Stimulated activated naive CD4-positive, alpha-beta T cell (primary cell): ENCODE data around the gene RANBP3.
"Not testable (repeated sequence)": the region's sequence is repeated elsewhere in the genome, so short reads cannot be mapped to it uniquely, and the experiment has no call there.

Experiments
- DNase-seq, 6 experiments: peaks; one replicate each; lab custom pipeline; 2025; lab: John Stamatoyannopoulos, UW

RANBP3 gene

GRCh38 chr19:5883157-5883873 is 94.6 kb downstream of the RANBP3 start:
- DNase-seq, result not testable (repeated sequence)

GRCh38 chr19:5882421-5882968 is 95.4 kb downstream of the RANBP3 start:
- no peak for DNase-seq

DNA sequence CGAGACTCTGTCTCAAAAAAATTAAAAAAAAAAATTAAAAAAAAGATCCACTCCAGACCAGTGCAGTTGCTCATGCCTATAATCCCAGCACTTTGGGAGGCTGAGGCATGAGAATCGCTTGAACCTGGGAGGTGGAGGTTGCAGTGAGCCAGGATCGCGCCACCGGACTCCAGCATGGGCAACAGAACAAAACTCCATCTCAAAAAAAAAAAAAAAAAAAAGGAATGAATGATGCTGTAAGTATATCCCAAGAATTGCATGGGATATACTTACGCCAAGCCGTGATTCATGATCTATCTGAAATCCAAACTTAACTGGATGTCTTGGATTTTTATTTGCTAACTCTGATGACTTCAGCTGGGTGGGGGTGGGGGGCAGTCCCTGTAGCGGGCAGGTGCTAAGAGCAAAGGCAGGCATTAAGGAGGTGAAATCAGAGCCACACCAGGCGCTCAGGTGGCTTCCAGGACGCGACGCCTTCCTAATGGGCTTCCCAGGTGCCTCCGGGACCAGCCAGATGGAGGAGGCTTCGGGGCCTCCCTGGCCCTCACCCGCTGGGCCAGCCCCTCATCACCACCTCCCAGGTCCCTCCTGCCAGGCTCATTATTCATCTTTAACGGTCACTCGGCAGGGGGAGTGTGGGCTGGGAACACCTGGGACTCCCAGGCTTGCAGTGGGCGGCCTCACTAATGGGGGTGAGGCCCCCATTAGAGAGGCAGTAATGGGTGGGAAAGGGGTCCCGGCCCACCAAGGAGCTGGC is 96.2 kb downstream of the RANBP3 start:
- DNase-seq, result no peak

DNA sequence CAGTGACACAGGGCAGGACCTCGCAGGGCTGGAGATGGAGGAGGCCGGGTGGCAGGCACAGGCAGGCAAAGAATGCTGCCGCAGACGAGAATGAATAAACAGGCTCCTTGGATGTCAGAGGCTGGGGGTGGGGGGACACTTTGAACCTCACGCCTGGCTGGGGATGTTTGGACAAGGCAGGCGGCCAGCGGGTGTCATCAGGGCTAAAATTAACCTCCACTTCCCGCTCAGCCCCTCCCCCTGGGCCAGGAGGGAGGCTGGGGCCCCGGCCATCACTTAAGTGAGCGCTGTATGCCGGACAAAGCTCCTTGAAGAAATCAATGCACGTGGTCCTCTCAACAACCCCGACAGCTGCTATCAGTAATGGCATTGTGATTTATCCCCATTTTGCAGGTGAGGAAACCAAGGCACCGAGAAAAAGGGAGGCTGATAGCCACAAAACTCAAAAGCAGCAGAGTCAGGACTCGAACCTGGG is 97.3 kb downstream of the RANBP3 start:
- DNase-seq, result no peak

DNA sequence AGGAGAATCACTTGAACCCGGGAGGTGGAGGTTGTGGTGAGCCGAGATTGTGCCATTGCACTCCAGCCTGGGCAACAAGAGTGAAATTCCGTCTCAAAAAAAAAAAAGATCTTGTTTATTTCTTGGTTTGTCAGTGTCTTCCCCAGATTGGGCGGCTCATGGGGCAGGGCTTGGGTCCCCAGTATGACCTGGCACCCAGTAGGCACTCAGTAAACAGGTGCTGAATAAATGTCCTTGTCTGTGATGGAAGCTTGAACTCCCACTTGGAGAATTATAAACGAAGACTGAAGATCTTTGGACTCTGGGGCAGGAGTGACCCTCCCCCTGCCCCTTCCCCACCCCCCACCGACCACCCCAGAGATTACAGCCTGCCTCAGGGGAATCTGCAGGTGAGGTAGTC is 97.7 kb downstream of the RANBP3 start:
- no peak for DNase-seq

DNA sequence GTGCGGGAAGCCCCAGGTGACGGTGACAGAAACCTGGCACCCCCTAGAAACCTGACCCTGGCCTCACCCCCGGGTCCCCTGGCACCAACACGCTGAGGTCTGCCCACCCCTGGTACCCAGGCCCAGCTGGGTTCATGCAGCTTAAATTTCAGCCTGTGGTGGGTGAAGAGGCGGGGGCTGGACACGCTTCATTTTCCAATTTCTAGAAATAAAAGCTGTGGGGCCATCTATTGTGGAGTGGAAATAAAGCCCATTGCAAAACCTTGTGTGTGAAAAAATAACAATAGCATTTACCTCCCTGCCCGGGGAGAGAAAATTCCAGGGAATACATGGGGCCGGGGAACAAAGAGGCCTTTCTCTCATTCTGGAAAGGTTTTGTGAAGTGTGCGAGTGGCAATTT is 100.1 kb downstream of the RANBP3 start:
- DNase-seq, result no peak

DNA sequence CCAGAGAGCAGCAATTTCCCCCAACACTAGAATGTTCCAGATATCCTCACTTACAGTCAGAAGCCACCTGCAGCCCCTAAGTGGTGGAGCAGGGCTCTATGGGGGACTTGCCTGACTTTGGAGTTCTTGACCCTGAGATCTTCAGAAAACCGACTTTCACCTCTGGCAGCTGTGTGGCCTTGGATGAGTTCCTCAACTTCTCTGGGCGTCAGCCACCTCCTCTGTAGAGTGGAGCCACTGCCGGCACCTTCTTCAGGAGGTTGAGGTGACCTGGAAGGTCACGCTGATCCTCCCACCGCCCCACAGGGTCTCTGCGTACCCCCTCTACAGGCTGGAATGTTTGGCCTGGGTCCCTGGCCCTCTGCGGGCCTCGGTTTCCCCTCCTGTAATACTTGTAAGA is 100.5 kb downstream of the RANBP3 start:
- DNase-seq, result no peak

DNA sequence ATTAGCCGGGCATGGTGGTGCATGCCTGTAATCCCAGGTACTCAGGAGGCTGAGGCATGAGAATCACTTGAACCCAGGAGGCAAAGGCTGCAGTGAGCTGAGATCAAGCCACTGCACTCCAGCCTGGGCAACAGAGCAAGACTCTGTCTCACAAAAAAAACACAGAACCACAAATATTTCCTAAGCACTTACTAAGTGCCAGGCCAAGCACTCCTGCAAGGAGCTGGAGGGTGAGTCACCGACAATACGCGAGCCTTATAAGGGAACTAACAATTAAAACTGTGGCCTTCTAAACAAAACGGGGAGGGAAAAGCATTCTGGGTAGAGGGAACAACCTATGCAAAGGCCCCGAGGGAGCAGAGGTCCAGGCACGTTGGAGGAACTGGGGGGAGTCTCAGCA is 103.4 kb downstream of the RANBP3 start:
- not testable (repeated sequence) for DNase-seq

DNA sequence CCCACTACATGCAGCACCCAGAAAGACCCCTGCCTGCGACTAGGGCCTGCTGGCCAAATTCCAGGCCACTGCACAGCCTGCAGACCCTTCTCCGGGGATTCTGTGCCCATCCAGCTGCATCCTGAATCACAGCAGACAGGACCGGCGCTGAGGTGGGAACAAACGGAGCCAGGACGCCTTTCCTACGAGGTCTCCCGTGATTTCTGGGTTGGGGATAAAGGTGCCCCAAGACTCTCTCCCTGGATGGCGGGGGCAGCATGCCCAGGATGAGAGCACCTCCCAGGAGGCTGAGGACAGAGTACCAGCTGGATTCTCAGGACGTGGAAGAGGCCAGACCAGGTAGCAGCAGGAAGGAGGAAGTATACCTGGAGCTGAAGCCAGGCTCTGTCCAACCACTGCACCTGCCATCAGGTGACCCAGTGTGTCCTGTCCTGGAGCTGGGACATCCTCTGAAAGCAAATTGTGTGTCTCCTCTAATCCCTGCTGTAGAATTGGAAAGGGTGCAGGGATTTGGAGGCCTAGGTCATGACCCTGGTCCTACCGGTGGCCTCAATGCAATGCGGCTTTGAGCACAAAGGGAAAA is 104.2 kb downstream of the RANBP3 start:
- no peak for DNase-seq

DNA sequence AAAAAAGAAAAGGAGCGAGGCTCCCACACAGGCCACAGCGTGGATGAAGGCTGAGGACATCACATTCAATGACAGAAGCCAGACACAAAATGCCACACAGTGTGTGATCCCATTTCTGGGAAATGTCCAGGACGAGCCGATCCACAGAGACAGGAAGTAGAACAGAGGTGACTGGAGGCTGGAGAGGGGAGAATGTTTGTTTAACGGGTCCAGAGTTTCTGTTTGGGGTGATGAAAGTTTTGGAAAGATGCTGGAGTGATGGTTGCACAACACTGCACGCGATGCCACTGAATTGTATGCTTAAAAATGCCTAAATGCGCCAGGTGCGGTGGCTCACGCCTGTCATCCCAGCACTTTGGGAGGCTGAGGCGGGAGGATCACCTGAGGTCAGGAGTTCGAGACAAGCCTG is 107.0 kb downstream of the RANBP3 start:
- DNase-seq, result no peak

- no peak for DNase-seq
These were observed 110.5 kb downstream of the RANBP3 start for GRCh38 chr19:5867201-5868136.
